ENCODE data around the gene AK9. TPM values are rescaled to one million over a fixed set of nuclear protein-coding genes. Genes with fewer than 3 reads are reported as not detected.

AK9 gene
- total RNA-seq, 1 donor: 8.0 TPM

GRCh38 chr6:109678240-109678639 is 12.8 kb downstream of the AK9 start:
- TF ChIP-seq CTCF (IDR thresholded peaks at IDR 0.05; ENCODE audit: insufficient read depth, low read length): no peak
- no peak overlapping the region for H3K4me3 ChIP-seq (ENCODE audit: low read depth, low read length)
- DNase-seq (ENCODE audit: low read depth): no peak

GRCh38 chr6:109676724-109677123 is 14.3 kb downstream of the AK9 start:
- DNase-seq (ENCODE audit: low read depth): no peak
- no peak overlapping the region for H3K4me3 ChIP-seq (ENCODE audit: low read depth, low read length)
- no peak for TF ChIP-seq CTCF (IDR thresholded peaks at IDR 0.05; ENCODE audit: insufficient read depth, low read length)

- TF ChIP-seq CTCF (IDR thresholded peaks at IDR 0.05; ENCODE audit: insufficient read depth, low read length): no peak
- DNase-seq (ENCODE audit: low read depth): no peak
Measured at GRCh38 chr6:109672839-109673238, 18.2 kb downstream of the AK9 start.

GRCh38 chr6:109672175-109672574 is 18.8 kb downstream of the AK9 start:
- peak; percentile 28 for DNase-seq (ENCODE audit: low read depth)
- H3K4me3 ChIP-seq (ENCODE audit: low read depth, low read length): no peak overlapping the region
- no peak for TF ChIP-seq CTCF (IDR thresholded peaks at IDR 0.05; ENCODE audit: insufficient read depth, low read length)

More at GRCh38 chr6:109672839-109673238, 18.2 kb downstream of the AK9 start:
- no peak overlapping the region for H3K4me3 ChIP-seq (ENCODE audit: low read depth, low read length)

GRCh38 chr6:109671733-109672132 is 19.3 kb downstream of the AK9 start:
- no peak for TF ChIP-seq CTCF (IDR thresholded peaks at IDR 0.05; ENCODE audit: insufficient read depth, low read length)
- no peak overlapping the region for H3K4me3 ChIP-seq (ENCODE audit: low read depth, low read length)
- peak; percentile 43 for DNase-seq (ENCODE audit: low read depth)

- no peak overlapping the region for H3K4me3 ChIP-seq (ENCODE audit: low read depth, low read length)
- TF ChIP-seq CTCF (IDR thresholded peaks at IDR 0.05; ENCODE audit: insufficient read depth, low read length): no peak
Measured at GRCh38 chr6:109669811-109670210, 21.2 kb downstream of the AK9 start.

GRCh38 chr6:109662192-109662591 is 28.8 kb downstream of the AK9 start:
- TF ChIP-seq CTCF (IDR thresholded peaks at IDR 0.05; ENCODE audit: insufficient read depth, low read length): no peak
- no peak overlapping the region for H3K4me3 ChIP-seq (ENCODE audit: low read depth, low read length)
- DNase-seq (ENCODE audit: low read depth): peak; percentile 3

More at GRCh38 chr6:109669811-109670210, 21.2 kb downstream of the AK9 start:
- DNase-seq (ENCODE audit: low read depth): no peak
